Naive thymus-derived CD4-positive, alpha-beta T cell (primary cell): ENCODE results near the gene SLC6A6. TPM values are rescaled to one million over a fixed set of nuclear protein-coding genes. Genes with fewer than 3 reads are reported as not detected.

Experiments used
- ATAC-seq: fragments of 150-1000 bp; cut with Tn5 transposase; 2 replicates; pipeline ENCODE4 v1.10.0; 2021; ENCODE audit warnings: mild to moderate bottlenecking, moderate library complexity
- CTCF ChIA-PET: fragments of 350-600 bp; sonication (Branson Sonifier 250); formaldehyde crosslinking; loops from one replicate; lab custom pipeline; 2021; ENCODE audit warnings: antibody characterized with exemption; lab: Charles Lee
- POLR2A ChIA-PET: fragments of 350-600 bp; sonication (Branson Sonifier 250); formaldehyde crosslinking; loops from one replicate; lab custom pipeline; 2021; ENCODE audit warnings: antibody characterized with exemption, inconsistent platforms; lab: Charles Lee
- DNase-seq, 9 donors: peaks; one replicate each; pipeline versions ENCODE4 v3.0.0 to v3.0.0-alpha.2; 2020 to 2022; ENCODE audit warnings: mixed read lengths in 1 of 9
- H3K27ac ChIP-seq: one replicate; pipeline ENCODE4 v1.7.0; 2013; ENCODE audit warnings: mild to moderate bottlenecking, low read depth, low read length, moderate library complexity
- H3K27me3 ChIP-seq, 2 donors: one replicate each; pipeline ENCODE4 v1.7.0; 2013; ENCODE audit warnings: low read length in 2 of 2, mild to moderate bottlenecking in 2 of 2, moderate library complexity in 2 of 2; ENCODE audit not compliant: control insufficient read depth in 2 of 2, insufficient read depth in 2 of 2
- H3K36me3 ChIP-seq, 3 experiments: 1 replicate in 2 of 3; 2 replicates in 1 of 3; pipeline ENCODE4 v1.7.0; 2013; ENCODE audit warnings: low read length in 3 of 3, mild to moderate bottlenecking in 3 of 3, moderate library complexity in 1 of 3; ENCODE audit not compliant: insufficient read depth in 3 of 3, control insufficient read depth in 2 of 3
- H3K4me1 ChIP-seq, 2 donors: one replicate each; pipeline ENCODE4 v1.7.0; 2013; ENCODE audit warnings: low read length in 2 of 2, mild to moderate bottlenecking in 2 of 2, moderate library complexity in 1 of 2; ENCODE audit not compliant: control insufficient read depth in 2 of 2, insufficient read depth in 2 of 2
- H3K4me3 ChIP-seq: 2 replicates; pipeline ENCODE4 v1.7.0; 2013; ENCODE audit warnings: mild to moderate bottlenecking, low read length
- H3K9me3 ChIP-seq, 3 experiments: 1 replicate in 2 of 3; 2 replicates in 1 of 3; pipeline ENCODE4 v1.7.0; 2013; ENCODE audit warnings: low read length in 3 of 3; ENCODE audit not compliant: control insufficient read depth in 2 of 3
- H3K27ac Mint-ChIP-seq, 9 donors: one replicate each; pipeline ENCODE4 v1.8.0; 2020 to 2022; ENCODE audit warnings: mixed read lengths in 9 of 9, mild to moderate bottlenecking in 8 of 9, moderate library complexity in 5 of 9, inconsistent platforms in 2 of 9
- H3K27me3 Mint-ChIP-seq, 5 donors: one replicate each; pipeline ENCODE4 v1.8.0; 2021 to 2022; ENCODE audit warnings: mixed read lengths in 5 of 5, mild to moderate bottlenecking in 1 of 5
- H3K36me3 Mint-ChIP-seq, 5 donors: one replicate each; pipeline ENCODE4 v1.8.0; 2020 to 2022; ENCODE audit warnings: mixed read lengths in 5 of 5, mild to moderate bottlenecking in 3 of 5, inconsistent platforms in 1 of 5
- H3K4me1 Mint-ChIP-seq, 7 donors: one replicate each; pipeline ENCODE4 v1.8.0; 2020 to 2022; ENCODE audit warnings: mixed read lengths in 7 of 7, mild to moderate bottlenecking in 3 of 7, inconsistent platforms in 1 of 7
- H3K4me3 Mint-ChIP-seq, 10 donors: one replicate each; pipeline ENCODE4 v1.8.0; 2020 to 2022; ENCODE audit warnings: mild to moderate bottlenecking in 10 of 10, mixed read lengths in 10 of 10, moderate library complexity in 6 of 10, inconsistent platforms in 2 of 10
- H3K9me3 Mint-ChIP-seq, 11 donors: one replicate each; pipeline ENCODE4 v1.8.0; 2020 to 2022; ENCODE audit warnings: mixed read lengths in 11 of 11, mild to moderate bottlenecking in 4 of 11, inconsistent platforms in 1 of 11, moderate library complexity in 1 of 11
- intact Hi-C, 2 donors: fragments of 100-400 bp; cut with micrococcal nuclease; formaldehyde crosslinking; loops; one replicate each; pipeline ENCODE4 v1.15.1; 2023
- polyA plus RNA-seq, 2 donors: library from polyadenylated mRNA; unstranded; fragments of 300-500 nt; fragmentation: Illumina TruSeq; gene quantifications; one replicate each; pipeline ENCODE4 v1.2.3, GENCODE V29; 2021
- total RNA-seq, 6 experiments: library from RNA in 5 of 6; stranded (reverse) in 5 of 6; gene quantifications; 1 replicate in 5 of 6; 2 replicates in 1 of 6; pipeline ENCODE4 v1.2.3 and lab custom pipeline; 2021 to 2026

The SLC6A6 gene
- total and polyA plus RNA-seq, 7 experiments from 2014 or later = 3.0 to 87.5 (median 35.2) TPM

- Histone ChIP-seq H3K9me3 (no peaks in the 10 kb centered on the region), H3K36me3 (no peaks in the 10 kb centered on the region), H3K27me3 (no peaks in the 10 kb centered on the region), H3K27ac (peak overlapping the region; percentile 62), H3K4me1 (peaks cover 68 to 89% of the 10 kb centered on the region in 2 donors), H3K4me3 (peak overlapping the region; percentile 24)
- Mint-ChIP-seq H3K27me3 (no peaks in the 10 kb centered on the region), H3K27ac (peak overlapping the region; percentile 68 to 100 (median 87)), H3K9me3 (no peaks in the 10 kb centered on the region), H3K4me1 (peaks cover 72 to 85% (median 82%) of the 10 kb centered on the region in 7 donors), H3K36me3 (peaks cover 0 to 3% (median 0%) of the 10 kb centered on the region in 5 donors), H3K4me3 (peak overlapping the region; percentile 52 to 74 (median 69))
- peak in 7 of 9 donors; percentile 16 to 33 (median 29) for DNase-seq
- intact Hi-C loops = loop anchor here in 1 of 2 donors (1.0 kb wide), 1 partner anchor 23 kb away; the partner anchor contains the start of gene SLC6A6
- POLR2A ChIA-PET = interaction anchor here (1.8 to 2.1 kb wide), 2 partner anchors 21 to 24 kb away, joined by 5 to 10 read pairs; partner anchors contain the start of gene SLC6A6
- CTCF ChIA-PET = interaction anchor here (2.8 kb wide), 1 partner anchor 41 kb away, joined by 11 read pairs; no protein-coding TSS in a partner anchor
- peak; percentile 75 for ATAC-seq
Measured at GRCh38 chr3:14425581-14426304, 23.3 kb downstream of the SLC6A6 start.

GRCh38 chr3:14426305-14426620 is 23.9 kb downstream of the SLC6A6 start:
- peaks cover 0 to 3% (median 0%) of the 10 kb centered on the region in 5 donors for H3K36me3 Mint-ChIP-seq
- no peak overlapping the region for H3K4me3 ChIP-seq
- peak overlapping the region; percentile 50 to 74 (median 69) for H3K4me3 Mint-ChIP-seq
- H3K27me3 ChIP-seq = no peaks in the 10 kb centered on the region
- peaks cover 73 to 92% of the 10 kb centered on the region in 2 donors for H3K4me1 ChIP-seq
- no peaks in the 10 kb centered on the region for H3K27me3 Mint-ChIP-seq
- H3K9me3 Mint-ChIP-seq = peaks cover 0 to under 1% (median 0%) of the 10 kb centered on the region in 11 donors
- ChIA-PET CTCF (interaction anchor here (2.8 kb wide), 1 partner anchor 41 kb away, joined by 11 read pairs; no protein-coding TSS in a partner anchor), POLR2A (interaction anchor here (1.0 to 2.1 kb wide), 4 partner anchors 10 to 284 kb away, joined by 3 to 10 read pairs (median 4); partner anchors contain the start of gene SLC6A6)
- H3K4me1 Mint-ChIP-seq = peaks cover 77 to 91% (median 87%) of the 10 kb centered on the region in 7 donors
- no peak for DNase-seq
- peak overlapping the region; percentile 61 to 100 (median 87) for H3K27ac Mint-ChIP-seq
- intact Hi-C loops = loop anchor here in 1 of 2 donors (1.0 kb wide), 1 partner anchor 24 kb away; the partner anchor contains the start of gene SLC6A6
- H3K9me3 ChIP-seq = no peaks in the 10 kb centered on the region
- no peaks in the 10 kb centered on the region for H3K36me3 ChIP-seq
- H3K27ac ChIP-seq = peak overlapping the region; percentile 62
- no peak for ATAC-seq

GRCh38 chr3:14428087-14429033 is 26.0 kb downstream of the SLC6A6 start:
- no peak for ATAC-seq
- Histone ChIP-seq H3K9me3 (no peaks in the 10 kb centered on the region), H3K4me3 (no peak overlapping the region), H3K27ac (peak overlapping the region; percentile 52), H3K27me3 (no peaks in the 10 kb centered on the region), H3K36me3 (no peaks in the 10 kb centered on the region), H3K4me1 (peaks cover 93 to 95% of the 10 kb centered on the region in 2 donors)
- Mint-ChIP-seq H3K36me3 (no peaks in the 10 kb centered on the region), H3K9me3 (peaks cover 0 to 3% (median 0%) of the 10 kb centered on the region in 11 donors), H3K4me1 (peaks cover 84 to 100% (median 94%) of the 10 kb centered on the region in 7 donors), H3K27ac (peak overlapping the region; percentile 87 to 100 (median 98)), H3K27me3 (no peaks in the 10 kb centered on the region), H3K4me3 (peak overlapping the region in 2 of 10 donors; percentile 23 to 63)
- ChIA-PET CTCF (no interaction called here), POLR2A (interaction anchor here (1.0 to 1.6 kb wide), 2 partner anchors 8 to 13 kb away, joined by 3 to 4 read pairs; no protein-coding TSS in a partner anchor)
- DNase-seq = no peak
- intact Hi-C loops = no loop called here

- no peaks in the 10 kb centered on the region for H3K27me3 Mint-ChIP-seq
- peaks cover 0 to 2% (median 0%) of the 10 kb centered on the region in 5 donors for H3K36me3 Mint-ChIP-seq
- CTCF ChIA-PET = interaction anchor here (0.7 to 1.7 kb wide), 2 partner anchors 8 to 777 kb away, joined by 3 to 4 read pairs; no protein-coding TSS in a partner anchor
- Histone ChIP-seq H3K4me1 (peaks cover 85 to 95% of the 10 kb centered on the region in 2 donors), H3K4me3 (no peak overlapping the region), H3K36me3 (no peaks in the 10 kb centered on the region), H3K9me3 (no peaks in the 10 kb centered on the region), H3K27me3 (no peaks in the 10 kb centered on the region), H3K27ac (peak overlapping the region; percentile 52)
- POLR2A ChIA-PET = interaction anchor here (1.0 to 1.9 kb wide), 2 partner anchors 14 to 27 kb away, joined by 3 to 8 read pairs; partner anchors contain the start of gene SLC6A6
- H3K9me3 Mint-ChIP-seq = peaks cover 0 to 3% (median 0%) of the 10 kb centered on the region in 11 donors
- no peak for DNase-seq
- intact Hi-C loops = no loop called here
- H3K27ac Mint-ChIP-seq = peak overlapping the region; percentile 87 to 100 (median 98)
- H3K4me3 Mint-ChIP-seq = peak overlapping the region in 4 of 10 donors; percentile 23 to 90 (median 52)
- ATAC-seq = no peak
- peaks cover 76 to 98% (median 91%) of the 10 kb centered on the region in 7 donors for H3K4me1 Mint-ChIP-seq
Measured at GRCh38 chr3:14429237-14429636, 26.8 kb downstream of the SLC6A6 start.

GRCh38 chr3:14429640-14430039 is 27.2 kb downstream of the SLC6A6 start:
- no peak for ATAC-seq
- H3K4me1 ChIP-seq = peaks cover 81 to 95% of the 10 kb centered on the region in 2 donors
- Mint-ChIP-seq H3K4me1 (peaks cover 75 to 98% (median 91%) of the 10 kb centered on the region in 7 donors), H3K27me3 (no peaks in the 10 kb centered on the region), H3K4me3 (peak overlapping the region in 5 of 10 donors; percentile 23 to 90 (median 46)), H3K9me3 (peaks cover 0 to 3% (median 0%) of the 10 kb centered on the region in 11 donors), H3K36me3 (peaks cover 0 to 2% (median 0%) of the 10 kb centered on the region in 5 donors), H3K27ac (peak overlapping the region; percentile 87 to 100 (median 98))
- H3K4me3 ChIP-seq = no peak overlapping the region
- intact Hi-C loops = loop anchor here (5.0 to 10.0 kb wide), 2 partner anchors 535 to 1417 kb away; no protein-coding TSS in a partner anchor
- DNase-seq = no peak
- no peaks in the 10 kb centered on the region for H3K36me3 ChIP-seq
- POLR2A ChIA-PET = interaction anchor here (1.9 kb wide), 1 partner anchor 27 kb away, joined by 8 read pairs; the partner anchor contains the start of gene SLC6A6
- CTCF ChIA-PET = interaction anchor here (0.7 to 1.7 kb wide), 3 partner anchors 9 to 777 kb away, joined by 3 to 4 read pairs (median 3); no protein-coding TSS in a partner anchor
- no peaks in the 10 kb centered on the region for H3K9me3 ChIP-seq
- peak overlapping the region; percentile 84 for H3K27ac ChIP-seq
- no peaks in the 10 kb centered on the region for H3K27me3 ChIP-seq
